NCI-H128 (cell line): ENCODE results near the gene GAB1.
"Not testable (repeated sequence)": the region's sequence is repeated elsewhere in the genome, so short reads cannot be mapped to it uniquely, and the experiment has no call there.

Experiments
- DNase-seq: peaks from one replicate; lab custom pipeline; 2025; ENCODE audit not compliant: unreplicated experiment; lab: John Stamatoyannopoulos, UW

GAB1 gene

GRCh38 chr4:143337600-143338287, 1.1 kb downstream of the GAB1 start:
- no peak for DNase-seq

DNA sequence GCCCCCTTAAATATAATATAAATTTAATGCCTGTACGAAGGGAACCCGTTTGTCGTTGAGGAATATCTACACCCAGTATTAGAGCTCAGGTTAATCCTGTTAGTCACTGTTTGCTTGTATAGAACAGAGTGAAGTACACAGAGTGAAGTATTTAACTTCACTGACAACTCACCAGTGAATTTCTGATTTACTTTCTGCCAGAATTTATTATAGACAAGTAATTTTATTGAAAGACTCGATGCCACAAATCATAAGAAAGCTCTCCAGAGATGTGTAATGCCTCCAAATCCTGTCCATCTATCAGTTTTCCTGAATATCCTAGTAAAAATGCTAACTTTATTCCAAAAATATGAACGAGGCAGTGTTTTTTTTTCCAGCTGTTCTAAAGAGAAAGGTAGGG, 1.6 kb downstream of the GAB1 start:
- no peak for DNase-seq

DNA sequence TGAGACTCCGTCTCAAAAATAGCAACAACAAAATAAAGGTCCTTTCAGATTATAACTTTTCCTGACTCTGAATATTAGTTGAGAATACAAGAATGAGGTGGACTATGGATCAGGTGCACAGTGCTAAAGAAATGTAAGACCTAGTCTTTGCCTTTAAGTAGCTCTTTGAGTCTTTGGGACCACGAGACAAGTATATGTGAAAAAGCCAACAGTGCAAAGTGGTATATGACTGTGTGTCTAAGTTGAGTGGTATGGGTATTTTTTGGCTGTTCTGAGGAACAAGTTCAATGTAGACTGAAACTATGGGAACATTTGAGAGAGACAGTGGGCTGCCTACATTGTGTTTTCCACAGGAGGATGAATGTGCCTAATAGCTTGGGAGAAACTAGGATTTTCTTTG, 2.8 kb downstream of the GAB1 start:
- DNase-seq = no peak

- DNase-seq = no peak
Measured at GRCh38 chr4:143341186-143341755, 4.6 kb downstream of the GAB1 start.

DNA sequence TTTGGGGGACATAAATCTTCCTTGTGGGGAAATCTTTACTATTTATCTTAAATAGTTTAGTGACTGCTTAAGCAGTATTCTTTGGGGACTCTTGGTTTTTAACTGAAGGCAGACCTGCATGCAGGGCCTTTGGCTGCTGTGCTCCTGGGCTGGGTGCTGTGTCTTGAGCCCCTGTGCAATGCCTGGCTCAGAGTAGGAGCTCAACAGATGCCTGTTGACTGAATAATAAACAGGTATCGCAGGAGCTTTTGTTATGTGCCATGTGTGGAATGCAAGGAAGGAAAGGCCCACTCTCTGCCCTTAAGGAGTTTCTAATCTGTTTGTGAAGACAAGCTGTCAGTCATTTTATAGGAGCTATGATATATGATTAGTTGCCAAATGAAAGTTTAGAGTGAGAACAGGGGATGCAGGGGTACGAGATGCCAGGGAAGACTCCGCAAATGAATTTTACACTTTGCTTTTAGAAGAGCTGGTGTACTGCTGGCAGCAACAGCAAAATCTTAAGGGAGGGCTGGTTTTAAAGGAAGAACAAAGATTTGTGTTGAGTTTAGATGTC, 6.7 kb downstream of the GAB1 start:
- no peak for DNase-seq

- DNase-seq = no peak
Measured at GRCh38 chr4:143344041-143344440, 7.4 kb downstream of the GAB1 start.

- no peak for DNase-seq
Measured at GRCh38 chr4:143344774-143345173, 8.1 kb downstream of the GAB1 start.

- no peak for DNase-seq
Measured at GRCh38 chr4:143345356-143345755, 8.7 kb downstream of the GAB1 start.

DNA sequence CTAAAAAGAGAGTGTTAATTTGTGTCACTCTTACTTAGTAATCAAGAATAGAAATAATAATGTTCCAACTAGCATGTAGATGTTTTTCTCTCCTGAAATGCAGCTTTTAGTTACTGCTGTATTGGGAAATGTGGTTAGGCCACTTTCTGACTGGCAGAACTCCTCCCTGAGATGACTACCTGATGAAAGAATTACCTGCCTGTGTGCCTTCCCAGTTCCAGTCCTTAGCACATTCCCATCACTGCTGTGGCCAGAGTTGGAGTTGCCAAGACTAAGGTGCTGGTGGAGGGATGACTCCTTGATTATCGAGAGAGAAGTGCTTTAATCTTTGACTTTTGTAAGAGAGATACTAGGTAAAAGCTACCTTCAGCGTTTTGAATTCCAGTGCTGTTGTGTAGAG, 9.5 kb downstream of the GAB1 start:
- no peak for DNase-seq

- DNase-seq = no peak
Measured at GRCh38 chr4:143347484-143348111, 10.9 kb downstream of the GAB1 start.

GRCh38 chr4:143348233-143349077, 11.8 kb downstream of the GAB1 start:
- DNase-seq = no peak

DNA sequence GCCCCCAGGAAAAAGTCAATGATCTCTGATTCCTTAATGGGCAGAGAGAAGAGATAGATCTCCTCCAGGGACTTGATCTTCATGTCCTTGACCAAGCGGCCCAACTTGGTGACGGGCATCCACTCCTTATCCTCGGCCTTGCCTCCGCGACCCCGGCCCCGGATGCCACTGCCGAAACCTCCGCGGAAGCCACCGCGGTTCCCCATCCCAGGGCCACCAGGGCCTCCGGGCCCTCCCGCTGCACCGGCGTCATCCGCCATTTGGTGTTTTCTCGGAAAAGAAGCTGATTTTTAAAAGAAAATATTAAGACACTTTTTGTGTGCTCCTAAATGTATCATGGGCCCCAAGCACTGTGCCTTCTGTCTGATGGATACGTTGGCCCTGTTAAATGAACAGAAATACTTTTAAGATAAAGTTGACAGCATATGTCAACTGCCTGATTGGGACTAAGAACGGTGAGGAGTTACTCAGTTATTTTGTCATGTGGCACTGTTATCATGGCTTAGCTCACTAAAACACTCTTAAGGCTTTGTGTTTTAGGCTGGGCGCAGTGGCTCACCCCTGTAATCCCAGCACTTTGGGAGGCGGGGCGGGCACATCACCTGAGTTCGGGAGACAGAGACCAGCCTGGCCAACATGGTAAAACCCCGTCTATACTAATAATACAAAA, 13.3 kb downstream of the GAB1 start:
- not testable (repeated sequence) for DNase-seq

GRCh38 chr4:143351149-143351691, 14.5 kb downstream of the GAB1 start:
- no peak for DNase-seq

DNA sequence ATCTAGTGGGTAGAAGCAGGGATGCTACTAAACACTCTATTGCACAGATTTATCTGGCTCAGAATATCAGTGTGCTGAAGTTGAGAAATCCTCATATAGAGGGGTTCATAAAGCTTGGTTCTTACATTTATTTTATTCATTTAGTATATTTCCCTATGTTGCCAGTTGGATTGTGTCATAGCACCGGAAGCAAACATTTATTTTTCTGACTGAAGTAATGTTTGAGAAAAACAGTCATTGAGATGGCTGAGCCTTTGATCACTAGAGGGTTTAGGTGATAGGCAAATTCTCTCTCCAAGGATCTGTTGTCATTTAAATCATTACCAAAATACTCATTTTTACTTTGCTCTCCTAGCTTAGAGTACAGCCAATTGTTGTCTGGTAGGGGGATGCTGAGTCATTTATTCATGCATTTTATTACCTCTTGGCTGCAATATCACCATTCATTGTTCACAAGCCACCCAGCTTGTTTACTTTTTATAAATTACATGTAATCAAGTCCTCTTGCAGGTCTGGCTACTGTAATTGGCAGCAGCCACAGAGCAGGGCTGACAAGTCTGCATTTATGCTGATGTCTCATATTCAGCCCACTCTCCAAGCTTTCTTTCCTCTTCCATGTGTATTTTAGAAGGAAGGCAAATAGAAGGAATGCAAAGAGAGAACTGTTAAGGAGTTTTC, 15.2 kb downstream of the GAB1 start:
- DNase-seq = no peak

DNA sequence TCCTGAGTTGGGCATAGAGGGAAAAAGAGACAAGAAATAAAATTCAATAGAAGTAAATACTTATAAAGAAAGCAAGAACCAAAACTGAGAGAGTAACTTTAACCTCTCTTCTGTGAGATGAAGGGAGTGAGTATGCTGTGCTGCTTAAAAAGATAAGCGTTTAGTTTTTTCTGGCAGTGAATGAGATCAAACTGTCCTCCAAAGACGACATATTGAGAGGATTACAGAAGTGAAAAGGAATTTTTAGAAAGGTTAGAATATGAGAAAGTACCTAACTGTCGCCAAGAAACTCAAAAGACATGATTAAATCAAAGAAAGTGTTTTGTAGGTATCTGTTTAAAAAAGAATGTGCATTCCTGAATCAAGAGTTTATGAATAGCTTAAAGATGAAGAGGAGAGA, 16.0 kb downstream of the GAB1 start:
- no peak for DNase-seq

DNA sequence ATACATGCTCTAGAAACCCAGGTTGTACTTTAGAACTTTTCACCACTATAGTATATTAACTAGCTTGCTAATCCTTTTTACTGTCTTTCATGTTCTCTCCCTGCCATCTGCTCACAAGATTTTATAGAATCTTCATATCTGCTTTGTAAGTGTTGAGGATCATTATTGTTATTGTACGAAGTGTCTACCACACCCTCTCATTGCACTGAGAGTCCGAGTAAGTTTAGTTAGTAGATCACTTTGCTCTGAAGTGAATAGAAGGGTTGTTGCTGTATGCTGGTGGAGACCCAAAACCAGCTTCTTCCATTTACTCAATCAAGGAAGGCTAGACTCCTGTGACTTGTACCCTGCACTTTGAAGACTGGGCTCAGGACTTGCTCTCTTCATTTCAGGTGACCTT, 17.1 kb downstream of the GAB1 start:
- DNase-seq = no peak

- DNase-seq = no peak
Measured at GRCh38 chr4:143354990-143355389, 18.3 kb downstream of the GAB1 start.

DNA sequence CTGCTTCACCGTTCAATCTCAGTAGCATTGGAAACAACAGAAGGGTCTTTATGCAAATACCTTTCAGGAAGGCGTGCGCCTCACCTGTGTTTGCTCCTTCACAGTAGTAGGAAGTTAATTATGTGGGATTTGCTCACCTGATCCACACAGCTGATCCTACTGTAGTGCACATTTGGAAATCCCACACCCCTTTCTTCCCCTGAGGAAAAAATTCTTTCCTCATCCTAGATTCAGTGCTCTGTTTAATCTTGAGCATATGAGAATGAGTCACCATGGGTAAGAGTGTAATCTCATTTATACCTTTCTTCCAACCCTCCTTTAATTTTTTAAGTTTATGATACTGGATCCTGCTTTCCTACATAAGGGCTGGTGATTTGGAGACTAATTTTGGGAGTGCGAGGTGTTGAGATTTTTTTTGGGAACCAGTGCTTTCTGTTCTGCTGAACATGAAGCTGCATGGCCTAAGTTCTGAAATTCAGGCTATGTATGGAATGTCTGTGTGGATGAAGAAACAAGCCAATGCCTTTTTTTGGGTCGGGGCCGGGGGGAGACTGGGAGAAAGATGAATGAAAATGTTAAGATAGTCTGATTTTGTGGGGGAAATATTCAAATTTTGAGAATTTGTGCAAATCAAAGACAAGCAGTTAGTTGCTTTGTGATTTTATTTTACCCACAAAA, 19.0 kb downstream of the GAB1 start:
- DNase-seq = no peak

DNA sequence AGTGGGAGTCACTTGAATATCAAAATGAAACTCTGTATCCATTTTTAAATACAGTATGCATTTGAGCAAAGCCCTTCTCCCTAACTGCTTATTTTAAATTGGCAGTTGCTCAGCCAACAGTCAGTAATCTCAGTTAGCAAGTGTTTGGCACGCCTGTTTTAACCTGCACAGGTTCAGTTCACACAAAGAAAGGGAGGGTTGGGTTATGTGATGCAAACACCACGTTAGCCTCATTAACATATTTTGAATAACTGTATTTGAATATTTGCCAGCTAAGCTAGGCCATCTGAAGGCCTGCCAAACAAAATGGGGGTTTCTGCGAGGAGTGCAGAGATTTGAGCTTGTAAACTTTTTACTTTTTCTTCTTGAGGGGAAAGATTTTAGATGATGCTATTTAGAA, 19.8 kb downstream of the GAB1 start:
- DNase-seq = no peak
